ENCODE measurements around the gene KCNQ5.

GRCh38 chr6:72784071-72784470, 162.2 kb downstream of the KCNQ5 start:
- no peak for TF ChIP-seq CTCF (IDR thresholded peaks at IDR 0.05)
- no peak for TF ChIP-seq EZH2phosphoT487 (IDR thresholded peaks at IDR 0.05)
